Measurements from ENCODE around the gene GRIFIN. TPM values are rescaled to one million over a fixed set of nuclear protein-coding genes. Genes with fewer than 3 reads are reported as not detected.
A peak's percentile ranks its signal among the peaks of the same experiment; 100 is the strongest.

Gene GRIFIN
- polyA plus RNA-seq, 1 of the 3 experiments (the other 2 are of a cell fraction): not detected

DNA sequence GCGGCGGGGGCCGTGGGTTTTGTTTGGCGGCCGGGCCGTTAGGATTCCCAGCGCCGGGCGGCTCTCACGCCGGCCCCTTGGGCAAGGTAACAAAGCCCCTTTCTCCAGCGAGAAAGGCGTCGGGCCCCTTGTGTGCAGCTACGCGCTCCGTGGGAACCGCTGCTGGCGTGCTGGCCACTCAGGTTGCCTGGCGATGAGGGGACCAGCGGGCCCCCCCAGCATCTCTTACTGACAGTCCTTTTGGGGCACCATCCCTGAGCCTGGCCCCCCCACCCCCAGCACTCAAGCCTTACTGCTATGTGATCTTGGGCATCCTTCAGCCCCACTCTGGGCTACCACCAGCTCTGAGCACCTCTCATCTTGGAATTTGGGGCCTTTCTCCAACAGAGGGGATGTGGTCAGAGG is 45.1 kb upstream of the GRIFIN start:
- Histone ChIP-seq H3K27me3 (ENCODE audit: insufficient read depth) (no peaks in the 10 kb centered on the region), H3K4me2 (peak overlapping the region; percentile 90), H3K4me3 (ENCODE audit: low read depth in 2 of 2, low read length in 1 of 2) (peak overlapping the region in 1 of 2 experiments; percentile 40; a peak in 2 of 4 replicates), H3F3A (replicated peaks; ENCODE audit: insufficient read depth) (peaks cover 31% of the 10 kb centered on the region), H3K9ac (no peak overlapping the region), H4K20me1 (ENCODE audit: insufficient read depth) (peaks cover 10% of the 10 kb centered on the region; the same call in 1 of the 2 replicates), H3K36me3 (replicated peaks in 1 of 2; ENCODE audit: control insufficient read depth in 1 of 2, insufficient read depth in 2 of 2, low read length in 1 of 2) (peaks cover 0 to 4% of the 10 kb centered on the region in 2 experiments), H2AFZ (ENCODE audit: low read depth) (no peak overlapping the region), H3K79me2 (ENCODE audit: insufficient read depth) (peaks cover 48% of the 10 kb centered on the region), H3K9me2 (no peaks in the 10 kb centered on the region), H3K27ac (ENCODE audit: low read depth in 2 of 2, low read length in 1 of 2) (no peak overlapping the region), H3K9me3 (no peaks in the 10 kb centered on the region), H3K4me1 (ENCODE audit: control insufficient read depth in 1 of 2, insufficient read depth in 2 of 2, low read depth in 1 of 2, low read length in 1 of 2) (peaks cover 60 to 65% of the 10 kb centered on the region in 2 experiments; a peak in 3 of 4 replicates)
- TF ChIP-seq EZH2phosphoT487 (IDR thresholded peaks at IDR 0.05; ENCODE audit: borderline replicate concordance, low read depth) (no peak), FOSL2 (IDR thresholded peaks at IDR 0.05; ENCODE audit: borderline replicate concordance, low read depth) (no peak), CTCF (IDR thresholded peaks at IDR 0.05) (no peak), RAD21 (IDR thresholded peaks at IDR 0.05; ENCODE audit: low read length) (no peak), SMC3 (IDR thresholded peaks at IDR 0.05; ENCODE audit: low read depth, low read length) (no peak), YY1 (IDR thresholded peaks at IDR 0.05; ENCODE audit: low read depth) (no peak), TEAD4 (IDR thresholded peaks at IDR 0.05; ENCODE audit: borderline replicate concordance, insufficient read depth) (no peak), MEF2A (IDR thresholded peaks at IDR 0.05; ENCODE audit: borderline replicate concordance, low read depth) (no peak), MXI1 (IDR thresholded peaks at IDR 0.05; ENCODE audit: low read depth, low read length) (no peak), FOXM1 (IDR thresholded peaks at IDR 0.05; ENCODE audit: low read depth) (no peak), GATA2 (CRISPR knock-in tag; IDR thresholded peaks at IDR 0.05) (no peak), SIN3A (IDR thresholded peaks at IDR 0.05; ENCODE audit: borderline replicate concordance, low read depth, low read length) (no peak)
- TF ChIP-seq, protein P1, sequence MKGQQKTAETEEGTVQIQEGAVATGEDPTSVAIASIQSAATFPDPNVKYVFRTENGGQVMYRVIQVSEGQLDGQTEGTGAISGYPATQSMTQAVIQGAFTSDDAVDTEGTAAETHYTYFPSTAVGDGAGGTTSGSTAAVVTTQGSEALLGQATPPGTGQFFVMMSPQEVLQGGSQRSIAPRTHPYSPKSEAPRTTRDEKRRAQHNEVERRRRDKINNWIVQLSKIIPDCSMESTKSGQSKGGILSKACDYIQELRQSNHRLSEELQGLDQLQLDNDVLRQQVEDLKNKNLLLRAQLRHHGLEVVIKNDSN (IDR thresholded peaks at IDR 0.05; ENCODE audit: borderline replicate concordance, low read depth): no peak
- CTCF ChIA-PET: interaction anchor here (0.9 to 1.6 kb wide), 4 partner anchors 38 to 70 kb away, joined by 3 to 8 read pairs (median 4); no protein-coding TSS in a partner anchor
- DNase-seq: no peak
- WGBS (ENCODE audit: low lambda C conversion rate): 94% methylated on average over 21 of the region's 21 CpGs
- POLR2A ChIA-PET: no interaction called here

DNA sequence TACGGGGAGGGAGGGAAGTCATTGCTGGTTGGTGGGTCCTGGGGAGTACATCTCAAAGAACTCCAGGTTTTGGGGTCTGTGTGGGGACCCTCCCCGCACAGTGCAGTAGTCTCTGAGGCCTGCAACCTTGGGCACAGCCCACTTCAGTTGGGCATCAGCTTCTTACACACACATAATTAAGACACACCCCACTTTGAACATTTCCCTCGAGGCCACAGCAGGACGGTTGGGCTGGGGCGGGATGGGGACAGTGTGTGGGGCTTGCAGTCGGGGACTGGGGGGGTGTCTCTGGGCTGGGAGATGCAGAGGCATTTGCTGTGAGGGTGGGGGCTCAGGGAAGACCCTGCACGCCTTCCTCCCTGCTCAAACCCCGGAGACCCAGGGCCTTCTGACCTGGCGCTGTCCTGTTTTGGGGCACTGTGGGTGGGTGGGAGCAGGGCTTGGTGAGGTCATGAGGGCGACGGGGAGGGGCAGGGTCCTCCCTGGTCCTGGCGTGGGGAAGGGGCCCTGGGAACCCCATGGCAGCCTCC is 44.6 kb upstream of the GRIFIN start:
- no peak for DNase-seq
- peak overlapping the region; percentile 60 to 78 for H3K4me3 ChIP-seq (ENCODE audit: low read depth in 2 of 2, low read length in 1 of 2)
- H3K36me3 ChIP-seq (replicated peaks in 1 of 2; ENCODE audit: control insufficient read depth in 1 of 2, insufficient read depth in 2 of 2, low read length in 1 of 2): peaks cover 0 to under 1% of the 10 kb centered on the region in 2 experiments
- ChIA-PET POLR2A (no interaction called here), CTCF (interaction anchor here (0.9 to 1.6 kb wide), 6 partner anchors 9 to 69 kb away, joined by 3 to 8 read pairs (median 3); no protein-coding TSS in a partner anchor)
- no peak overlapping the region for H2AFZ ChIP-seq (ENCODE audit: low read depth)
- peaks cover 10% of the 10 kb centered on the region; the same call in 1 of the 2 replicates for H4K20me1 ChIP-seq (ENCODE audit: insufficient read depth)
- peak overlapping the region; percentile 90 for H3K4me2 ChIP-seq
- H3K79me2 ChIP-seq (ENCODE audit: insufficient read depth): peaks cover 48% of the 10 kb centered on the region
- no peaks in the 10 kb centered on the region for H3K9me3 ChIP-seq
- H3F3A ChIP-seq (replicated peaks; ENCODE audit: insufficient read depth): peaks cover 30% of the 10 kb centered on the region
- H3K9ac ChIP-seq: peak overlapping the region; percentile 56; the same call in 1 of the 2 replicates
- peaks cover 65 to 70% of the 10 kb centered on the region in 2 experiments; a peak in 3 of 4 replicates for H3K4me1 ChIP-seq (ENCODE audit: control insufficient read depth in 1 of 2, insufficient read depth in 2 of 2, low read depth in 1 of 2, low read length in 1 of 2)
- no peaks in the 10 kb centered on the region for H3K27me3 ChIP-seq (ENCODE audit: insufficient read depth)
- H3K27ac ChIP-seq (ENCODE audit: low read depth in 2 of 2, low read length in 1 of 2): no peak overlapping the region
- 62% methylated on average over 9 of the region's 12 CpGs for WGBS (ENCODE audit: low lambda C conversion rate)
- H3K9me2 ChIP-seq: no peaks in the 10 kb centered on the region
- TF ChIP-seq EP300 (IDR thresholded peaks at IDR 0.05; ENCODE audit: borderline replicate concordance in 1 of 2, low read depth in 1 of 2, low read length in 1 of 2) (no peak), POLR2AphosphoS5 (IDR thresholded peaks at IDR 0.05; ENCODE audit: low read depth, low read length) (no peak), RAD21 (IDR thresholded peaks at IDR 0.05; ENCODE audit: low read length) (no peak), MXI1 (IDR thresholded peaks at IDR 0.05; ENCODE audit: low read depth, low read length) (no peak), NRF1 (IDR thresholded peaks at IDR 0.05; ENCODE audit: low read depth, low read length) (no peak), JUND (IDR thresholded peaks at IDR 0.05) (no peak), CHD2 (IDR thresholded peaks at IDR 0.05; ENCODE audit: low read length, partially characterized antibody) (no peak), NFIC (IDR thresholded peaks at IDR 0.05; ENCODE audit: borderline replicate concordance) (no peak), RCOR1 (IDR thresholded peaks at IDR 0.05; ENCODE audit: low read length) (no peak), SIN3A (IDR thresholded peaks at IDR 0.05; ENCODE audit: borderline replicate concordance, low read depth, low read length) (no peak), SMC3 (IDR thresholded peaks at IDR 0.05; ENCODE audit: low read depth, low read length) (no peak), FOXJ3 (CRISPR knock-in tag; IDR thresholded peaks at IDR 0.05) (no peak), TEAD4 (IDR thresholded peaks at IDR 0.05; ENCODE audit: borderline replicate concordance, insufficient read depth) (no peak), FOSL2 (IDR thresholded peaks at IDR 0.05; ENCODE audit: borderline replicate concordance, low read depth) (no peak)
- TF ChIP-seq, protein P2, sequence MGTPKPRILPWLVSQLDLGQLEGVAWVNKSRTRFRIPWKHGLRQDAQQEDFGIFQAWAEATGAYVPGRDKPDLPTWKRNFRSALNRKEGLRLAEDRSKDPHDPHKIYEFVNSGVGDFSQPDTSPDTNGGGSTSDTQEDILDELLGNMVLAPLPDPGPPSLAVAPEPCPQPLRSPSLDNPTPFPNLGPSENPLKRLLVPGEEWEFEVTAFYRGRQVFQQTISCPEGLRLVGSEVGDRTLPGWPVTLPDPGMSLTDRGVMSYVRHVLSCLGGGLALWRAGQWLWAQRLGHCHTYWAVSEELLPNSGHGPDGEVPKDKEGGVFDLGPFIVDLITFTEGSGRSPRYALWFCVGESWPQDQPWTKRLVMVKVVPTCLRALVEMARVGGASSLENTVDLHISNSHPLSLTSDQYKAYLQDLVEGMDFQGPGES (IDR thresholded peaks at IDR 0.05; ENCODE audit: low read depth, low read length): no peak
- TF ChIP-seq, protein P3, sequence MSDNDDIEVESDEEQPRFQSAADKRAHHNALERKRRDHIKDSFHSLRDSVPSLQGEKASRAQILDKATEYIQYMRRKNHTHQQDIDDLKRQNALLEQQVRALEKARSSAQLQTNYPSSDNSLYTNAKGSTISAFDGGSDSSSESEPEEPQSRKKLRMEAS (IDR thresholded peaks at IDR 0.05; ENCODE audit: low read depth): no peak

Data from SK-N-SH (cell line).